Measurements from ENCODE around the gene PAK4. TPM values are rescaled to one million over a fixed set of nuclear protein-coding genes. Genes with fewer than 3 reads are reported as not detected.
"Not testable (repeated sequence)": the region's sequence is repeated elsewhere in the genome, so short reads cannot be mapped to it uniquely, and the experiment has no call there.

The PAK4 gene
- total RNA-seq, 5 donors from 2014 or later (not counting 1 experiment from before 2014, with no cell fraction given): 8.6 to 16.8 (median 12.9) TPM

DNA sequence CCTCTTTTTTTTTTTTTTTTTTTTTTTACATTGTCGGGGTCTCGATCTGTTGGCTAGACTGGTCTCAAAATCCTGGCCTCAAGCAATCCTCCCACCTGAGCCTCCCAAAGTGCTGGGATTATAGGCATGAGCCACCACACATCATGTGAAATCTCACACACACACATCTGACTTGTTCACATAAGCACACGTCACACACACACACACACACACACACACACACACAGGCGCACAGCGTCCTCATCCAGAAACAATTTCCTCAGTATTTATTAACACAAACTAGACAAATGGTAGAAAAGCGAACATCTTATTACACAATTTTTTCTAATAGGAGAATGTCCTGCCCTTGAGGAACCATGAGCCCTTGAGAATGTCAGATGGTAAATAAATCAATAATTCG, 83.6 kb downstream of the PAK4 start:
- POLR2A ChIA-PET: no interaction called here

DNA sequence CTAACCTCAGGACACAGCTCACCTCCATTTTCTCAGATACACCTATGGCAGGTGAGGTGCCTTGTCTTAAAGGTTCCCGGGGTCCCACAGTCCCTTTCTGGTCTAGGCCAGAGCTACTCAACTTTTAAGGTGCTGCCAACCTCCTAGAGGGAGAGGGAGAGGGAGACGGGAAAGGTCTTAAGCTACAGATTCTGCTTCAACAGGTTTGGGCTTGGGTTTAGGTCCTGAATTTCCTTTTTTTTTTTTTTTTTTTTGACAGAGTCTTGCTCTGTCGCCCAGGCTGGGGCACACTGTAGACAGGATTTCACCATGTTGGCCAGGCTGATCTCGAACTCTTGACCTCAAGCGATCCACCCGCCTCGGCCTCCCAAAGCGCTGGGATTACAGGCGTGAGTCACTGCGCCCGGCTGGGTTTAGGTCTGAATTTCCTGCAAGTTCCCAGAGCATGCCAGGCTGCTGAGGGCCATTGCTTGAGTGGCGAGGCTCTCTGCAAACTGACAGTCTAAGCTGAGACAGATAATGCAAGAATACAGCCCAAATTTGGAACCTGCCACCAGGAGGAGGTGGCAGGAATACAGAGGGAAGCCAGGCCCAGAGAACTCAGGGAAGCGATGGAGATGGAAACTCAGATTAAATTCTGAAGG, 86.3 kb downstream of the PAK4 start:
- H3K36me3 ChIP-seq (ENCODE audit: control insufficient read depth in 2 of 2, extremely low read depth in 1 of 2, insufficient read depth in 1 of 2, low read length in 1 of 2): no peaks in the 10 kb centered on the region
- no peak overlapping the region for H3K4me3 ChIP-seq (ENCODE audit: control insufficient read depth in 1 of 2, extremely low read depth in 1 of 2, low read length in 1 of 2)
- POLR2A ChIA-PET: no interaction called here
- peaks cover under 1 to 5% of the 10 kb centered on the region in 2 donors for H3K27me3 Mint-ChIP-seq
- H3K27ac Mint-ChIP-seq: no peak overlapping the region
- no peaks in the 10 kb centered on the region for H3K4me1 Mint-ChIP-seq
- H3K27me3 ChIP-seq (replicated peaks in 1 of 2; ENCODE audit: control insufficient read depth in 2 of 2, extremely low read depth in 1 of 2, insufficient read depth in 2 of 2, low read length in 1 of 2): peaks cover 0 to 25% of the 10 kb centered on the region in 2 experiments
- no peaks in the 10 kb centered on the region for H3K4me1 ChIP-seq (ENCODE audit: control insufficient read depth in 1 of 2, extremely low read depth in 1 of 2, insufficient read depth in 2 of 2, low read length in 2 of 2)
- DNase-seq: no peak
- no peak overlapping the region for H3K27ac ChIP-seq (ENCODE audit: low read length)
- H3K9me3 Mint-ChIP-seq: no peaks in the 10 kb centered on the region
- CTCF ChIA-PET: interaction anchor here (0.6 to 0.8 kb wide), 3 partner anchors 83 to 116 kb away, joined by 3 to 8 read pairs (median 4); no protein-coding TSS in a partner anchor
- WGBS (ENCODE audit: insufficient coverage): 85% methylated on average over 13 of the region's 13 CpGs
- no peaks in the 10 kb centered on the region for H3K9me3 ChIP-seq
- ATAC-seq (replicated peaks in 1 of 4): no peak
- no peaks in the 10 kb centered on the region for H3K36me3 Mint-ChIP-seq
- H3K4me3 Mint-ChIP-seq: no peak overlapping the region

More for the DNA sequence above, 83.6 kb downstream of the PAK4 start:
- H3K27ac Mint-ChIP-seq: no peak overlapping the region
- H3K4me3 ChIP-seq (ENCODE audit: control insufficient read depth in 1 of 2, extremely low read depth in 1 of 2, low read length in 1 of 2): no peak overlapping the region
- CTCF ChIA-PET: interaction anchor here in 1 of 2 donors (0.7 kb wide), 1 partner anchor 325 kb away, joined by 3 read pairs; no protein-coding TSS in a partner anchor
- H3K27me3 Mint-ChIP-seq: peaks cover 5 to 17% of the 10 kb centered on the region in 2 donors
- H3K9me3 ChIP-seq: no peaks in the 10 kb centered on the region
- no peak overlapping the region for H3K27ac ChIP-seq (ENCODE audit: low read length)
- no peaks in the 10 kb centered on the region for H3K36me3 ChIP-seq (ENCODE audit: control insufficient read depth in 2 of 2, extremely low read depth in 1 of 2, insufficient read depth in 1 of 2, low read length in 1 of 2)
- DNase-seq (no peak), ATAC-seq (replicated peaks in 1 of 4) (no peak)
- H3K9me3 Mint-ChIP-seq: no peaks in the 10 kb centered on the region
- peaks cover 4 to 28% of the 10 kb centered on the region in 2 experiments for H3K27me3 ChIP-seq (replicated peaks in 1 of 2; ENCODE audit: control insufficient read depth in 2 of 2, extremely low read depth in 1 of 2, insufficient read depth in 2 of 2, low read length in 1 of 2)
- WGBS (ENCODE audit: insufficient coverage): 69% methylated on average over 4 of the region's 7 CpGs
- H3K36me3 Mint-ChIP-seq: no peaks in the 10 kb centered on the region
- H3K4me3 Mint-ChIP-seq: no peak overlapping the region
- no peaks in the 10 kb centered on the region for H3K4me1 ChIP-seq (ENCODE audit: control insufficient read depth in 1 of 2, extremely low read depth in 1 of 2, insufficient read depth in 2 of 2, low read length in 2 of 2)
- no peaks in the 10 kb centered on the region for H3K4me1 Mint-ChIP-seq

DNA sequence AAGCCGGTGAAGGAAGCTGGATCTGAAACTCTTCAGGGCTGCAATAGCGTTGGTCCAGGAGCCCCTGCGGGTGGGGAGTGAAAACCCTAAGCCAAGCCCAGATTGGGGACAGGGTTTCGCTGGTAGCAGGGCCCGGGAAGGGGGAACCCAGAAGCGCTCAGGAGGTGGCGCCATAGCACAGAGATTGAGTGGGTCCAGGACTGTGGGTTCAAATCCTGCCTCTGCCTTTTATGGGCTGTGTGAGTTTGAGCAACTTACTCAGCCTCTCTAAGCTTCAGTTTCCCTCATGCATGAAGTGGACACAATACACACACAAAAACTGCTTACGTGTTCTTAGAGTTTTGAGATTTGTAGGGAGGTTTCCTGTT, 86.8 kb downstream of the PAK4 start:
- Mint-ChIP-seq H3K36me3 (no peaks in the 10 kb centered on the region), H3K27me3 (peaks cover 5 to 10% of the 10 kb centered on the region in 2 donors), H3K4me1 (no peaks in the 10 kb centered on the region), H3K27ac (no peak overlapping the region), H3K4me3 (no peak overlapping the region), H3K9me3 (no peaks in the 10 kb centered on the region)
- Histone ChIP-seq H3K4me1 (ENCODE audit: control insufficient read depth in 1 of 2, extremely low read depth in 1 of 2, insufficient read depth in 2 of 2, low read length in 2 of 2) (no peaks in the 10 kb centered on the region), H3K36me3 (ENCODE audit: control insufficient read depth in 2 of 2, extremely low read depth in 1 of 2, insufficient read depth in 1 of 2, low read length in 1 of 2) (no peaks in the 10 kb centered on the region), H3K4me3 (ENCODE audit: control insufficient read depth in 1 of 2, extremely low read depth in 1 of 2, low read length in 1 of 2) (no peak overlapping the region), H3K27me3 (replicated peaks in 1 of 2; ENCODE audit: control insufficient read depth in 2 of 2, extremely low read depth in 1 of 2, insufficient read depth in 2 of 2, low read length in 1 of 2) (peaks cover 0 to 23% of the 10 kb centered on the region in 2 experiments), H3K27ac (ENCODE audit: low read length) (no peak overlapping the region), H3K9me3 (no peaks in the 10 kb centered on the region)
- DNase-seq (peak; percentile 12 to 73 (median 43)), ATAC-seq (replicated peaks in 1 of 4) (peak; percentile 71 to 86 (median 80))
- WGBS (ENCODE audit: insufficient coverage): 55% methylated on average over 3 of the region's 8 CpGs
- ChIA-PET CTCF (no interaction called here), POLR2A (no interaction called here)

DNA sequence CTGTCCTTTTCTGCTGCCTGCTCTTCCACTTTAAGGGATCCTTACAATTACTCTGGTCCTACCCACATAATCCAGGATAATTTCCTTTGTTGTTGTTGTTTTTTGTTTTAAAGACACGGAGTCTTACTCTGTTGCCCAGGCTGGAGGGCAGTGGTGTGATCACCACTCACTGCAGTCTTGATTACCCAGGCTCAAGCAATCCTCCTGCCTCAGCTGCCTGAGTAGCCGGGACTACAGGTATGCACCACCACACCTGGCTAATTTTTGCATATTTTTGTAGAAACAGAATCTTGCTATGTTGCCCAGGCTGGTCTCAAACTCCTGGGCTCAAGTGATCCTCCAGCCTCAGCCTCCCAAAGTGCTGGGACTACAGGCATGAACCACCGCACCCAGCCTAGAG, 89.7 kb downstream of the PAK4 start:
- H3K4me3 ChIP-seq (ENCODE audit: control insufficient read depth in 1 of 2, extremely low read depth in 1 of 2, low read length in 1 of 2); H3K9me3 ChIP-seq; H3K4me1 Mint-ChIP-seq; CTCF ChIA-PET; H3K4me1 ChIP-seq (ENCODE audit: control insufficient read depth in 1 of 2, extremely low read depth in 1 of 2, insufficient read depth in 2 of 2, low read length in 2 of 2); H3K27ac Mint-ChIP-seq; H3K36me3 ChIP-seq (ENCODE audit: control insufficient read depth in 2 of 2, extremely low read depth in 1 of 2, insufficient read depth in 1 of 2, low read length in 1 of 2); H3K9me3 Mint-ChIP-seq; ATAC-seq (replicated peaks in 1 of 4); DNase-seq; POLR2A ChIA-PET; H3K27ac ChIP-seq (ENCODE audit: low read length); H3K4me3 Mint-ChIP-seq; H3K36me3 Mint-ChIP-seq: not testable (repeated sequence)
- 92% methylated on average over 2 of the region's 3 CpGs for WGBS (ENCODE audit: insufficient coverage)
- peaks cover 0 to 40% of the 10 kb centered on the region in 2 experiments for H3K27me3 ChIP-seq (replicated peaks in 1 of 2; ENCODE audit: control insufficient read depth in 2 of 2, extremely low read depth in 1 of 2, insufficient read depth in 2 of 2, low read length in 1 of 2)
- peaks cover 15 to 17% of the 10 kb centered on the region in 2 donors for H3K27me3 Mint-ChIP-seq

DNA sequence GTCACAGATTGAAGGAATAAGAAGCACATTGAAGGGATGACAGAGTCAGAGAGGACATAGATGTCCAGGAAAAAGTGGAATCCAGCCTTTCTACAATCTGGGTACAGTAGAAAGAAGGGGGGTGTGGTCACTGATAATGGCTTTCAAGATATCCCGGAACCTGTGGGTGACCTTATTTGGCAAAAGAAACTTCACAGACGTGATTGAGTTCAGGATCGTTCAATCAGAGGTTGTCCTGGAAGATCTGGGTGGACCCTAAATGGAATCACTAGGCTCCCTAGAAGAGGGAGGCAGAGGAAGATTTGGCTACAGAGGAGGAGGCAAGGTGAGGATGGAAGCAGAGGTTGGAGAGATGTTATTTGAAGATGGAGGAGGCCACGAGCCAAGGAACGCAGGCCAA, 91.5 kb downstream of the PAK4 start:
- no peaks in the 10 kb centered on the region for H3K4me1 ChIP-seq (ENCODE audit: control insufficient read depth in 1 of 2, extremely low read depth in 1 of 2, insufficient read depth in 2 of 2, low read length in 2 of 2)
- H3K27ac Mint-ChIP-seq: peak overlapping the region in 1 of 2 donors; percentile 25
- WGBS (ENCODE audit: insufficient coverage): 90% methylated on average over 3 of the region's 5 CpGs
- no peak for DNase-seq
- no peaks in the 10 kb centered on the region for H3K4me1 Mint-ChIP-seq
- H3K27ac ChIP-seq (ENCODE audit: low read length): no peak overlapping the region
- H3K9me3 Mint-ChIP-seq: no peaks in the 10 kb centered on the region
- peaks cover 20 to 25% of the 10 kb centered on the region in 2 donors for H3K27me3 Mint-ChIP-seq
- no peak overlapping the region for H3K4me3 Mint-ChIP-seq
- H3K36me3 Mint-ChIP-seq: no peaks in the 10 kb centered on the region
- no peak for ATAC-seq (replicated peaks in 1 of 4)
- H3K36me3 ChIP-seq (ENCODE audit: control insufficient read depth in 2 of 2, extremely low read depth in 1 of 2, insufficient read depth in 1 of 2, low read length in 1 of 2): no peaks in the 10 kb centered on the region
- no peaks in the 10 kb centered on the region for H3K9me3 ChIP-seq
- no peak overlapping the region for H3K4me3 ChIP-seq (ENCODE audit: control insufficient read depth in 1 of 2, extremely low read depth in 1 of 2, low read length in 1 of 2)
- H3K27me3 ChIP-seq (replicated peaks in 1 of 2; ENCODE audit: control insufficient read depth in 2 of 2, extremely low read depth in 1 of 2, insufficient read depth in 2 of 2, low read length in 1 of 2): peaks cover 0 to 36% of the 10 kb centered on the region in 2 experiments
- POLR2A ChIA-PET: no interaction called here
- CTCF ChIA-PET: no interaction called here

DNA sequence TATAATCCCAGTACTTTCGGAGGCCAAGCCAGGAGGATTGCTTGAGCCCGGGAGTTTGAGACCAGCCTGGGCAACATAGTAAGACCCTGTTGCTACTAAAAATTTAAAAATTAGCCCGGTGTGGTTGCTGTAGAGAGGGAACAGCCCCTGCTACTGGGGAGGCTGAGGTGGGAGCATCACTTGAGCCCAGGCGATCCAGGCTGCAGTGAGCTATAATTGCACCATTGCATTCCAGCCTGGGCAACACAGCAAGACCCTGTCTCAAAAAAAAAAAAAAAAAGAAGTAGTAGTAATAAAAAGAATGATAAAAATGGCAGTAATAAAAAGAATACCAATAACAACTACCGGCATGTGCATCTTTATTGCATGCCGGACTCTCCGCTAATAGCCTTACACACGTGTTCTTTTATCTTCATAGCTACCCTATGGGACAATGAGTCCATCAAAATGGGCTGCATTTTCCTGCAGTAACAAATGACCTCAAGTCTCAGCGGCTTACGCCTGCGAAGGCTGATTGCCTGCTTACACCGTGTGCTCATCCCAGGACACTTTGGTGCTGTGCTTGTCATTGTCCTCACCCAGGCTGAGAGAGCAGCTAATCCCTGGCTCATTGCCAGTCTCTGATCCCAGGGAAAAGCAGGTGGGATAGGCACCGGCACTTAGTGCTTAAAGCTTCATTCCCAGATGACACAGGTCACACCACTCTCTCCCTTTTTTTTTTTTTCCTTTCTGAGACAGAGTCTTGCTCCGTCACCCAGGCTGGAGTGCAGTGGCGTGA, 92.8 kb downstream of the PAK4 start:
- no peaks in the 10 kb centered on the region for H3K4me1 ChIP-seq (ENCODE audit: control insufficient read depth in 1 of 2, extremely low read depth in 1 of 2, insufficient read depth in 2 of 2, low read length in 2 of 2)
- Mint-ChIP-seq H3K4me3 (no peak overlapping the region), H3K27me3 (peaks cover 25 to 31% of the 10 kb centered on the region in 2 donors), H3K9me3 (no peaks in the 10 kb centered on the region), H3K4me1 (no peaks in the 10 kb centered on the region), H3K36me3 (no peaks in the 10 kb centered on the region), H3K27ac (no peak overlapping the region)
- DNase-seq (no peak), ATAC-seq (replicated peaks in 1 of 4) (no peak)
- WGBS (ENCODE audit: insufficient coverage): 91% methylated on average over 13 of the region's 15 CpGs
- ChIA-PET POLR2A (interaction anchor here in 1 of 2 donors (0.7 kb wide), 1 partner anchor 103 kb away, joined by 7 read pairs; no protein-coding TSS in a partner anchor), CTCF (interaction anchor here in 1 of 2 donors (0.6 kb wide), 1 partner anchor 180 kb away, joined by 6 read pairs; no protein-coding TSS in a partner anchor)
- peaks cover 0 to 45% of the 10 kb centered on the region in 2 experiments for H3K27me3 ChIP-seq (replicated peaks in 1 of 2; ENCODE audit: control insufficient read depth in 2 of 2, extremely low read depth in 1 of 2, insufficient read depth in 2 of 2, low read length in 1 of 2)
- no peaks in the 10 kb centered on the region for H3K36me3 ChIP-seq (ENCODE audit: control insufficient read depth in 2 of 2, extremely low read depth in 1 of 2, insufficient read depth in 1 of 2, low read length in 1 of 2)
- H3K9me3 ChIP-seq: no peaks in the 10 kb centered on the region
- H3K4me3 ChIP-seq (ENCODE audit: control insufficient read depth in 1 of 2, extremely low read depth in 1 of 2, low read length in 1 of 2): no peak overlapping the region
- H3K27ac ChIP-seq (ENCODE audit: low read length): no peak overlapping the region
